Ramos (cell line): ENCODE results near the gene ANKHD1.

Experiments
- in situ Hi-C: fragments of 300-500 bp; cut with MboI; formaldehyde crosslinking; loops from one replicate; pipeline ENCODE4 v1.14.3; 2022; ENCODE audit warnings: low sequenced_read_pairs; ENCODE audit not compliant: unreplicated experiment

ANKHD1 gene

GRCh38 chr5:140502834-140503233 lies 101.2 kb downstream of the ANKHD1 start:
- in situ Hi-C loops, result no loop called here

- in situ Hi-C loops, result no loop called here
These were observed 108.3 kb downstream of the ANKHD1 start for GRCh38 chr5:140509898-140510297.

GRCh38 chr5:140513124-140513523 lies 111.5 kb downstream of the ANKHD1 start:
- in situ Hi-C loops, result no loop called here

GRCh38 chr5:140524003-140524402 lies 122.4 kb downstream of the ANKHD1 start:
- in situ Hi-C loops, result no loop called here

GRCh38 chr5:140540227-140540626 lies 138.6 kb downstream of the ANKHD1 start:
- in situ Hi-C loops, result no loop called here

- in situ Hi-C loops, result no loop called here
These were observed 141.3 kb downstream of the ANKHD1 start for GRCh38 chr5:140542972-140543371.

- in situ Hi-C loops, result no loop called here
These were observed 143.4 kb downstream of the ANKHD1 start for GRCh38 chr5:140544986-140545385.

GRCh38 chr5:140545606-140546005 lies 144.0 kb downstream of the ANKHD1 start:
- in situ Hi-C loops, result no loop called here

- in situ Hi-C loops, result no loop called here
These were observed 145.3 kb downstream of the ANKHD1 start for GRCh38 chr5:140546851-140547507.

GRCh38 chr5:140547508-140548299 lies 146.1 kb downstream of the ANKHD1 start, which contains the start of gene EIF4EBP3:
Gene EIF4EBP3 (plus strand): TSS chr5:140547662. CDS start chr5:140547738, 76 bp downstream.
- in situ Hi-C loops, result no loop called here

- in situ Hi-C loops, result no loop called here
These were observed 146.7 kb downstream of the ANKHD1 start for GRCh38 chr5:140548300-140548688.

- in situ Hi-C loops, result no loop called here
These were observed 147.2 kb downstream of the ANKHD1 start for GRCh38 chr5:140548791-140549190.

- in situ Hi-C loops, result no loop called here
These were observed 147.9 kb downstream of the ANKHD1 start for GRCh38 chr5:140549237-140550144.

GRCh38 chr5:140550147-140551079 lies 148.8 kb downstream of the ANKHD1 start:
- in situ Hi-C loops, result no loop called here

GRCh38 chr5:140551872-140552271 lies 150.2 kb downstream of the ANKHD1 start:
- in situ Hi-C loops, result no loop called here

GRCh38 chr5:140553657-140554056 lies 152.0 kb downstream of the ANKHD1 start:
- in situ Hi-C loops, result no loop called here

GRCh38 chr5:140554454-140554853 lies 152.8 kb downstream of the ANKHD1 start:
- in situ Hi-C loops, result no loop called here

GRCh38 chr5:140555747-140556312 lies 154.2 kb downstream of the ANKHD1 start:
- in situ Hi-C loops, result no loop called here

GRCh38 chr5:140556438-140556837 lies 154.8 kb downstream of the ANKHD1 start:
- in situ Hi-C loops, result no loop called here
